GM18499 (cell line): ENCODE data around the gene IFNA14.
"Not testable (repeated sequence)": the region's sequence is repeated elsewhere in the genome, so short reads cannot be mapped to it uniquely, and the experiment has no call there.

Experiments
- ATAC-seq: cut with Tn5 transposase; IDR thresholded peaks from one replicate; pipeline ENCODE4 v1.9.1; 2021; ENCODE audit warnings: moderate number of reproducible peaks; ENCODE audit not compliant: insufficient read depth, unreplicated experiment

IFNA14 gene

GRCh38 chr9:21239911-21240310 lies at the start of gene IFNA14:
Gene IFNA14 (minus strand): TSS chr9:21240005. CDS start chr9:21239935, 70 bp downstream.
- no peak for ATAC-seq

GRCh38 chr9:21287280-21287679 lies 47.5 kb upstream of the IFNA14 start:
- no peak for ATAC-seq

- ATAC-seq, result no peak
Observed at GRCh38 chr9:21286659-21287058, 46.9 kb upstream of the IFNA14 start.

GRCh38 chr9:21286099-21286498 lies 46.3 kb upstream of the IFNA14 start:
- ATAC-seq, result no peak

GRCh38 chr9:21281275-21281674 lies 41.5 kb upstream of the IFNA14 start:
- no peak for ATAC-seq

GRCh38 chr9:21268347-21268657 lies 28.5 kb upstream of the IFNA14 start:
- no peak for ATAC-seq

- no peak for ATAC-seq
Observed at GRCh38 chr9:21267485-21268346, 27.9 kb upstream of the IFNA14 start.

GRCh38 chr9:21266733-21267484 lies 27.1 kb upstream of the IFNA14 start:
- no peak for ATAC-seq

- no peak for ATAC-seq
Observed at GRCh38 chr9:21265421-21266189, 25.8 kb upstream of the IFNA14 start.

GRCh38 chr9:21255538-21256212 lies 15.9 kb upstream of the IFNA14 start:
- ATAC-seq, result no peak

GRCh38 chr9:21252721-21253547 lies 13.1 kb upstream of the IFNA14 start:
- no peak for ATAC-seq

GRCh38 chr9:21251638-21252037 lies 11.8 kb upstream of the IFNA14 start:
- no peak for ATAC-seq

- no peak for ATAC-seq
Observed at GRCh38 chr9:21251190-21251589, 11.4 kb upstream of the IFNA14 start.

- ATAC-seq, result peak; percentile 62
Observed at GRCh38 chr9:21244836-21245235, 5.0 kb upstream of the IFNA14 start.

GRCh38 chr9:21236360-21236714 lies 3.5 kb downstream of the IFNA14 start:
- ATAC-seq, result not testable (repeated sequence)

- peak; percentile 74 for ATAC-seq
Observed at GRCh38 chr9:21235468-21236359, 4.1 kb downstream of the IFNA14 start.

GRCh38 chr9:21234153-21234687 lies 5.6 kb downstream of the IFNA14 start:
- ATAC-seq, result no peak

- no peak for ATAC-seq
Observed at GRCh38 chr9:21233258-21233657, 6.5 kb downstream of the IFNA14 start.
